ENCODE results near the gene HTR3A.
"Not testable (repeated sequence)": the region's sequence is repeated elsewhere in the genome, so short reads cannot be mapped to it uniquely, and the experiment has no call there.

Gene HTR3A

GRCh38 chr11:113974741-113975470 lies at the start of gene HTR3A:
Gene HTR3A (plus strand): TSS chr11:113975108. CDS start chr11:113975326, 218 bp downstream.
- no peaks in the 10 kb centered on the region for H3K9me3 ChIP-seq (ENCODE audit: low read depth, low read length)
- no peak within 1 kb of the TSS for H3K4me3 ChIP-seq
- no peak for TF ChIP-seq POLR2AphosphoS5 (IDR thresholded peaks at IDR 0.05; ENCODE audit: borderline replicate concordance, low read depth, low read length)
- TF ChIP-seq EZH2 (IDR thresholded peaks at IDR 0.05) = no peak
- no peak for TF ChIP-seq FOXP2 (optimal IDR thresholded peaks at IDR 0.05; ENCODE audit: control extremely low read depth, extremely low read length, insufficient read depth)
- H3K27ac ChIP-seq = no peak within 1 kb of the TSS
- no peak for DNase-seq (ENCODE audit: low read depth, low spot score)
- no peaks in the 10 kb centered on the region for H3K36me3 ChIP-seq (ENCODE audit: insufficient read depth, low read length)
- H3K9ac ChIP-seq (ENCODE audit: insufficient read length) = no peak within 1 kb of the TSS

DNA sequence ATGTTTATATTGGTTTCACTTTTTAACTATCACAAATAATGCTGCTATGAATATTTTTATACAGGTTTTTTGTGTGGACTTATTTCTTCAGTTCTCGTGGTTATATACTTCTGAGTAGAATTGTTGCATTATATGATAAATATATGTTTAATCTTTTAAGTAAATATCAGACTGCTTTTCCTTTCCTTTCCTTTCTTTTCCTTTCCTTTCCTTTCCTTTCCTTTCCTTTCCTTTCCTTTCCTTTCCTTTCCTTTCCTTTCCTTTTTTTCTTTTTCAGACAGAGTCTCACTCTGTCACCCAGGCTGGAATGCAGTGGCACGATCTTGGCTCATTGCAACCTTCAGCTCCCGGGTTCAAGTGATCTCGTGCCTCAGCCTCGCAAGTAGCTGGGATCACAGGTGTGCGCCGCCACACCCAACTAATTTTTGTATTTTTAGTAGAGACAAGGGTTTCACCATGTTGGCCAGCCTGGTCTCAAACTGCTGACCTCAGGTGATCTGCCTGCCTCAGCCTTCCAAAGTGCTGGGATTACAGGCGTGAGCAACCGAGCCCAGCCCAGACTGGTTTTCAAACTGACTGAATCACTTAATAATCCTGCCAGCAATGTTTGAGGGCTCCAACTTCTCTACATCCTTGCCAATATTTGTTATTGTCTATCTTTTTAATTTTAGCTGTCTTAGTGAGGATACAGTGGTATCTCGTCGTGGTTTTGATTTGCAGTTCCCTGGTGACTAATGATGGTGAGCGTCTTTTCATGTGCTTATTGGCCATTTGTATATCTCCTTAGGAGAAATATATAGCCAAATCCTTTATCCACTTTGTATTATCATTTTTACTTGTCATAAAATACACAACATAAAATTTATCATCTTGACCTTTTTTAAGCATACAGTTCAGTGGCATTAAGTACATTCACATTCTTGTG lies 48.4 kb upstream of the HTR3A start:
- no peak overlapping the region for H3K9ac ChIP-seq (ENCODE audit: insufficient read length)
- no peak overlapping the region for H3K27ac ChIP-seq
- H3K9me3 ChIP-seq (ENCODE audit: low read depth, low read length) = no peaks in the 10 kb centered on the region
- H3K4me3 ChIP-seq = no peak overlapping the region
- H3K36me3 ChIP-seq (ENCODE audit: insufficient read depth, low read length) = no peaks in the 10 kb centered on the region
- DNase-seq (ENCODE audit: low read depth, low spot score) = no peak
- TF ChIP-seq FOXP2 (optimal IDR thresholded peaks at IDR 0.05; ENCODE audit: control extremely low read depth, extremely low read length, insufficient read depth) (no peak), POLR2AphosphoS5 (IDR thresholded peaks at IDR 0.05; ENCODE audit: borderline replicate concordance, low read depth, low read length) (no peak), EZH2 (IDR thresholded peaks at IDR 0.05) (no peak)

- no peak for DNase-seq (ENCODE audit: low read depth, low spot score)
- H3K27ac ChIP-seq = no peak overlapping the region
Observed at GRCh38 chr11:113928311-113928710, 46.6 kb upstream of the HTR3A start.

DNA sequence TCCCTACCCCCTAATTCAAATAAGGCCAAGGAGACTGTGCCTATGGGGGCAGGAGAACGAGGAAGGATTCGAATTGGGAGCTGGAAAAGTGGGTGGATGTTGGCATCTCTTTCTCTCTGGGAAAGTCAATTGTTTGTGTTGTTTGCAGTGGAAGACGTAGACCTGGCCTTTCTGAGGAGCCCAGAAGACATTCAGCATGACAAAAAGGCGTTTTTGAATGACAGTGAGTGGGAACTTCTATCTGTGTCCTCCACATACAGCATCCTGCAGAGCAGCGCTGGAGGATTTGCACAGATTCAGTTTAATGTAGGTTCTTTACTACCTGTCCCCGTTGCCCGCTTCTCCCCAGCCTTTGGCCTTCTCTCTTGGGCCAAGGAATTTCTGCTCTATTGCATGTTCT lies 42.1 kb upstream of the HTR3A start:
- no peak overlapping the region for H3K27ac ChIP-seq
- no peak overlapping the region for H3K9ac ChIP-seq (ENCODE audit: insufficient read length)
- H3K36me3 ChIP-seq (ENCODE audit: insufficient read depth, low read length) = no peaks in the 10 kb centered on the region
- no peak for TF ChIP-seq EZH2 (IDR thresholded peaks at IDR 0.05)
- TF ChIP-seq FOXP2 (optimal IDR thresholded peaks at IDR 0.05; ENCODE audit: control extremely low read depth, extremely low read length, insufficient read depth) = no peak
- TF ChIP-seq POLR2AphosphoS5 (IDR thresholded peaks at IDR 0.05; ENCODE audit: borderline replicate concordance, low read depth, low read length) = no peak
- no peak for DNase-seq (ENCODE audit: low read depth, low spot score)
- no peaks in the 10 kb centered on the region for H3K9me3 ChIP-seq (ENCODE audit: low read depth, low read length)
- no peak overlapping the region for H3K4me3 ChIP-seq

More at GRCh38 chr11:113928311-113928710, 46.6 kb upstream of the HTR3A start:
- no peaks in the 10 kb centered on the region for H3K36me3 ChIP-seq (ENCODE audit: insufficient read depth, low read length)
- TF ChIP-seq EZH2 (IDR thresholded peaks at IDR 0.05) (no peak), FOXP2 (optimal IDR thresholded peaks at IDR 0.05; ENCODE audit: control extremely low read depth, extremely low read length, insufficient read depth) (no peak), POLR2AphosphoS5 (IDR thresholded peaks at IDR 0.05; ENCODE audit: borderline replicate concordance, low read depth, low read length) (no peak)
- H3K4me3 ChIP-seq = no peak overlapping the region
- no peaks in the 10 kb centered on the region for H3K9me3 ChIP-seq (ENCODE audit: low read depth, low read length)
- no peak overlapping the region for H3K9ac ChIP-seq (ENCODE audit: insufficient read length)

DNA sequence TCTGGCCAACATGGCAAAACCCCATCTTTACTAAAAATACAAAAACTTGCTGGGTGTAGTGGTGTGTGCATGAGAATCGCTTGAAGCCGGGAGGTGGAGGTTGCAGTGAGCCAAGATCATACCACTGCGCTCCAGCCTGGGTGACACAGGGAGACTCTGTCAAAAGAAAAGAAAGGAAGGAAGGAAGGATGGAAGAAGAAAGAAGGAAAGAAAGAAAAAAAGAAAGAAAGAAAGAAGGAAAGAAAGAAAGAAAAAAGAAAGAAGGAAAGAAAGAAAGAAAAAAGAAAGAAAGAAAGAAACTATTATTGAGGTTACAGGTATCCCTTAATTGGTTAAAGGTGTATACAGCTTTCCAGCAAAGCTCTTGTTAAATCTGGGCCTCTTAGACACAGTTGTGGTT lies 40.7 kb upstream of the HTR3A start:
- H3K36me3 ChIP-seq (ENCODE audit: insufficient read depth, low read length); H3K4me3 ChIP-seq; DNase-seq (ENCODE audit: low read depth, low spot score): not testable (repeated sequence)

DNA sequence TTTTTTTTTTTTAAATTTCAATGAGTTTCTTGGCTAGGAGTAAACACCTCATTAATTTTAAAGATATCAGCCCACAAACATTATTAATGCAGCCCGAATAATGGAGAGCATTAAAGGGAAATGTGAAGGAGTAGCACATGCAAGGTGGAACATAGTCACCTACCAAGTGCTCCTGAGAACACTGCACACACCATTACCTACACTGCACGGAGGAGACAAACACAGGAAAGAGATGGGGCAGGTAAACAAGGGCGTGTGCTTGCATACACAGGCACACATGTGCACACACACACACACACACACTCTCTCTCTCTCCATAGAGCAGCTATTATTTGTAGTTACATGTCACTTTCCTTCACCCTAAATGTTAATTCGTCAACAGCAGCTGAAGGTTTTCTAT lies 40.1 kb upstream of the HTR3A start:
- TF ChIP-seq POLR2AphosphoS5 (IDR thresholded peaks at IDR 0.05; ENCODE audit: borderline replicate concordance, low read depth, low read length) = no peak
- no peak for TF ChIP-seq EZH2 (IDR thresholded peaks at IDR 0.05)
- TF ChIP-seq FOXP2 (optimal IDR thresholded peaks at IDR 0.05; ENCODE audit: control extremely low read depth, extremely low read length, insufficient read depth) = no peak
- no peak for DNase-seq (ENCODE audit: low read depth, low spot score)
- no peaks in the 10 kb centered on the region for H3K9me3 ChIP-seq (ENCODE audit: low read depth, low read length)
- H3K4me3 ChIP-seq = no peak overlapping the region
- no peaks in the 10 kb centered on the region for H3K36me3 ChIP-seq (ENCODE audit: insufficient read depth, low read length)
- no peak overlapping the region for H3K27ac ChIP-seq
- no peak overlapping the region for H3K9ac ChIP-seq (ENCODE audit: insufficient read length)

More for the DNA sequence above, 40.7 kb upstream of the HTR3A start:
- not testable (repeated sequence) for H3K9ac ChIP-seq (ENCODE audit: insufficient read length); H3K27ac ChIP-seq; H3K9me3 ChIP-seq (ENCODE audit: low read depth, low read length)

- H3K36me3 ChIP-seq (ENCODE audit: insufficient read depth, low read length) = no peaks in the 10 kb centered on the region
- no peaks in the 10 kb centered on the region for H3K9me3 ChIP-seq (ENCODE audit: low read depth, low read length)
- DNase-seq (ENCODE audit: low read depth, low spot score) = no peak
- no peak overlapping the region for H3K27ac ChIP-seq
- no peak for TF ChIP-seq FOXP2 (optimal IDR thresholded peaks at IDR 0.05; ENCODE audit: control extremely low read depth, extremely low read length, insufficient read depth)
- H3K9ac ChIP-seq (ENCODE audit: insufficient read length) = no peak overlapping the region
- H3K4me3 ChIP-seq = no peak overlapping the region
Observed at GRCh38 chr11:113935858-113936257, 39.0 kb upstream of the HTR3A start.

DNA sequence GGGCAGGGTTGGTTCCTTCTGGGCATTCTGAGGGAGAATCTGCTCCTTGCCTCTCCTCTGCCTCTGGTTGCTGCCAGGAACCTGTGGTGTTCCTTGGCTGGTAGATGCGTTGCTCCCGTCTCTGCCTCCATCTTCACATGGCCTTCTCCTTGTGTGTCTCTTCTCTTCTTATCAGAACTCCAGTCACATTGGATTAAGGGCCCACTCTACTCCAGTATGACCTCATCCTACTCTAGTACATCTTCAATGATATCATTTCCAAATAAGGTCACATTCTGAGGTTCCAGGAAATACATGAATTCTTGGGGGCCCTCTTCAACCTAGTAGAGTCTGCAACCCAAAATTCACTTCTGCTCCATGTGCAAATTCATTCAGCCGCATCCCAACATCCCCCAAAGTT lies 37.0 kb upstream of the HTR3A start:
- H3K27ac ChIP-seq = no peak overlapping the region
- no peak for DNase-seq (ENCODE audit: low read depth, low spot score)
- no peaks in the 10 kb centered on the region for H3K9me3 ChIP-seq (ENCODE audit: low read depth, low read length)
- no peak overlapping the region for H3K4me3 ChIP-seq
- no peak for TF ChIP-seq FOXP2 (optimal IDR thresholded peaks at IDR 0.05; ENCODE audit: control extremely low read depth, extremely low read length, insufficient read depth)
- H3K9ac ChIP-seq (ENCODE audit: insufficient read length) = no peak overlapping the region
- H3K36me3 ChIP-seq (ENCODE audit: insufficient read depth, low read length) = no peaks in the 10 kb centered on the region
